Activated T-helper 1 cell treated with anti-CD3 and anti-CD28 coated beads, Interleukin-12 subunit alpha, Interleukin-12 subunit beta, Interleukin-2, Interleukin-4 antibody, amounts not matched to agents 30 ng/mL and 10 ng/mL and 1 ng/mL, durations not matched to agents 14 hours and 24 hours and 36 hours (primary cell): ENCODE data around the gene EPS8. TPM values are rescaled to one million over a fixed set of nuclear protein-coding genes. Genes with fewer than 3 reads are reported as not detected.
A peak's percentile ranks its signal among the peaks of the same experiment; 100 is the strongest.

ENCODE experiments used
- DNase-seq: peaks from one replicate; pipeline ENCODE4 v3.0.0; 2021; ENCODE audit warnings: low spot score
- H3K27ac Mint-ChIP-seq: one replicate; pipeline ENCODE4 v1.8.0; 2021; ENCODE audit warnings: mild to moderate bottlenecking, mixed read lengths
- H3K27me3 Mint-ChIP-seq: one replicate; pipeline ENCODE4 v1.8.0; 2022; ENCODE audit warnings: mild to moderate bottlenecking, moderate library complexity, mixed read lengths; ENCODE audit not compliant: insufficient read depth
- H3K36me3 Mint-ChIP-seq: one replicate; pipeline ENCODE4 v1.8.0; 2021; ENCODE audit warnings: low read depth, mixed read lengths
- H3K4me1 Mint-ChIP-seq: one replicate; pipeline ENCODE4 v1.8.0; 2021; ENCODE audit warnings: low read depth, mixed read lengths
- H3K4me3 Mint-ChIP-seq: one replicate; pipeline ENCODE4 v1.8.0; 2021; ENCODE audit warnings: mild to moderate bottlenecking, moderate library complexity, mixed read lengths
- H3K9me3 Mint-ChIP-seq: one replicate; pipeline ENCODE4 v1.8.0; 2021; ENCODE audit warnings: mixed read lengths
- intact Hi-C: fragments of 100-400 bp; cut with micrococcal nuclease; formaldehyde crosslinking; loops from one replicate; pipeline ENCODE4 v1.15.1; 2024
- total RNA-seq: library from RNA; stranded (reverse); gene quantifications from 2 replicates; pipeline ENCODE4 v1.2.3, GENCODE V29; 2022

The EPS8 gene
- total RNA-seq, 1 donor from 2014 or later: 1.9 TPM

- Mint-ChIP-seq H3K9me3 (no peaks in the 10 kb centered on the region), H3K4me3 (no peak overlapping the region), H3K36me3 (peaks cover 7% of the 10 kb centered on the region), H3K27ac (no peak overlapping the region), H3K27me3 (no peaks in the 10 kb centered on the region), H3K4me1 (peaks cover 19% of the 10 kb centered on the region)
- intact Hi-C loops: loop anchor here (1.0 kb wide), 3 partner anchors 52 to 357 kb away; no protein-coding TSS in a partner anchor
- no peak for DNase-seq
Observed at GRCh38 chr12:15583804-15584203, 205.4 kb downstream of the EPS8 start.

DNA sequence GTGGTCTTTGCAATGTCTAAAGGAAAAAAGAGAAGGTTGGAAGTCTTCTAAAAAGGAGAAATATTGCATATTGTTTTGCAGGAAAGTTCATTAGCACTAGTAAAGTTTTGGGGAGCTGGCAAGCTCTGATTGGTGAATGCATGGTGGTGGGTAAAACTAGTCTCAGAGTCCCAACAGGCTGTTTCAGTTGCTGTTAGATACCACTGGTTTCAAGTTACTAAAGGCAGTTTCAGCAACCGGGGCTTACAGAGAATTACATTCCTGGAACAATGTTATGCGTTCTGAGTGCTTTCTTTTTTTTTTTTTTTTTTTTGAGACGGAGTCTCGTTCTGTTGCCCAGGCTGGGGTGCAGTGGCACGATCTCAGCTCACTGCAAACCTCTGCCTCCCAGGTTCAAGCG is 208.2 kb downstream of the EPS8 start:
- no peak overlapping the region for H3K27ac Mint-ChIP-seq
- peaks cover 9% of the 10 kb centered on the region for H3K36me3 Mint-ChIP-seq
- no peak overlapping the region for H3K4me3 Mint-ChIP-seq
- intact Hi-C loops: no loop called here
- peaks cover 30% of the 10 kb centered on the region for H3K4me1 Mint-ChIP-seq
- no peak for DNase-seq
- no peaks in the 10 kb centered on the region for H3K27me3 Mint-ChIP-seq
- H3K9me3 Mint-ChIP-seq: no peaks in the 10 kb centered on the region

GRCh38 chr12:15580431-15580830 is 208.8 kb downstream of the EPS8 start:
- no peak overlapping the region for H3K4me3 Mint-ChIP-seq
- no peak for DNase-seq
- intact Hi-C loops: loop anchor here (1.0 kb wide), 1 partner anchor 48 kb away; no protein-coding TSS in a partner anchor
- peaks cover 11% of the 10 kb centered on the region for H3K36me3 Mint-ChIP-seq
- no peaks in the 10 kb centered on the region for H3K27me3 Mint-ChIP-seq
- H3K27ac Mint-ChIP-seq: no peak overlapping the region
- H3K4me1 Mint-ChIP-seq: peaks cover 36% of the 10 kb centered on the region
- H3K9me3 Mint-ChIP-seq: peaks cover 5% of the 10 kb centered on the region

DNA sequence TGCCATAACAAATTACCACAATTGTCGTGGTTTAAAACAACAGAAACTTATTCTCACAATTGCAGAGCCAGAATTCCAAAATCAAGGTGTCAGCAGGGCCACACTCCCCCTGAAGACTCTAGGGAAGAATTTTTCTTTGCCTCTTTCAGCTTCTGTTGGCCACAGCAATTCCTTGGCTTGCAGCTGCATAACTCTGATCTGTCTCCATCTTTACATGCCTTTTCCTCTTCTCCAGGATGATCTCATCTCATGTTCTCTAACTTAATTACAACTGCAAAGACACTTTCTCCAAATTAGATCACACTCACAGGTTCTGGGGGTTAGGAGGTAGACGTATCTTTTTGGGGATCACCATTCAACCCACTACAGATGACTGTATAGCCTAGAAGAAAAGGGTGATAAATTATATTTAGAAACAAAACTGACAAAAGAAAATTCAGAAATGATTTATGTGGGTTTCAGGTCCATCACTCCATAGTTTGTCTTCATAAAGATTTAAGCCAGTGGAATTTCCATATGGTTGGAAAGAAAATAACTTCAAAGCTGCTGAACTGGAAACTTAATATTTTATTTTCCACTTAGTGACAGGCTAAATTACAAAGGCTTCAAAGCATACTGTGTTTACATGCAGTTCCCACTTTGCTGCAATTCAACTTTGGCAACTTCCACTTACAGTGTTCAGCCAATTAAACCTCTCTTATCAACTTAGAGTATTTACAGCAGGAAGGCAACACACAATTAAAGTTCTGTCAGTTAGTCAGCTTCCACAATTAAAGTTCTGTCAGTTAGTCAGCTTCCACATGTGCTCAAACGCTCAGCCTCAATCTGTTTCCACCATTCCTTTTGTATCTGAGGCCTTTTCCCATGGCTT is 213.3 kb downstream of the EPS8 start:
- intact Hi-C loops: loop anchor here (2.0 kb wide), 1 partner anchor 13 kb away; no protein-coding TSS in a partner anchor
- Mint-ChIP-seq H3K4me3 (peak overlapping the region; percentile 12), H3K9me3 (peaks cover 5% of the 10 kb centered on the region), H3K27ac (peak overlapping the region; percentile 88), H3K36me3 (peaks cover 20% of the 10 kb centered on the region), H3K4me1 (peaks cover 64% of the 10 kb centered on the region), H3K27me3 (no peaks in the 10 kb centered on the region)
- no peak for DNase-seq

GRCh38 chr12:15574353-15574752 is 214.8 kb downstream of the EPS8 start:
- peaks cover 65% of the 10 kb centered on the region for H3K4me1 Mint-ChIP-seq
- intact Hi-C loops: loop anchor here (5.0 kb wide), 2 partner anchors 612 to 1207 kb away; partner anchors contain the start of genes ARHGDIB and ATF7IP
- no peak for DNase-seq
- H3K9me3 Mint-ChIP-seq: peaks cover 5% of the 10 kb centered on the region
- H3K27me3 Mint-ChIP-seq: no peaks in the 10 kb centered on the region
- peaks cover 24% of the 10 kb centered on the region for H3K36me3 Mint-ChIP-seq
- H3K27ac Mint-ChIP-seq: no peak overlapping the region
- H3K4me3 Mint-ChIP-seq: no peak overlapping the region

Other genes with a start within 250 kb of the EPS8 start
- 147 and 156 TPM in 2 replicates for gene STRAP, start 93.0 kb upstream of the EPS8 start, total RNA-seq
- 15.3 and 17.1 TPM in 2 replicates for gene DERA, start 121.9 kb upstream of the EPS8 start, total RNA-seq